Hepatocyte (in vitro differentiated cells): ENCODE data around the gene TACC3. TPM values are rescaled to one million over a fixed set of nuclear protein-coding genes. Genes with fewer than 3 reads are reported as not detected.

ENCODE experiments used
- DNase-seq: peaks from one replicate; pipeline ENCODE4 v3.0.0-alpha.2; 2016; ENCODE audit warnings: low spot score
- H2AFZ ChIP-seq: fragments of 200-600 bp; sonication (generic); 2 replicates; pipeline ENCODE4 v1.6.0; 2016; ENCODE audit warnings: antibody characterized with exemption, mild to moderate bottlenecking
- H3K27ac ChIP-seq: fragments of 200-600 bp; sonication (generic); 2 replicates; pipeline ENCODE4 v1.5.1; 2016; ENCODE audit warnings: mild to moderate bottlenecking
- H3K27me3 ChIP-seq: fragments of 200-600 bp; sonication (generic); 2 replicates; pipeline ENCODE4 v1.6.1; 2016
- H3K36me3 ChIP-seq: fragments of 200-600 bp; sonication (generic); replicated peaks from 2 replicates; pipeline ENCODE4 v1.5.1; 2016; ENCODE audit warnings: low read depth; ENCODE audit not compliant: insufficient read depth
- H3K4me1 ChIP-seq: fragments of 200-600 bp; sonication (generic); 2 replicates; pipeline ENCODE4 v1.5.1; 2016; ENCODE audit warnings: mild to moderate bottlenecking, moderate library complexity; ENCODE audit not compliant: insufficient read depth
- H3K4me2 ChIP-seq: fragments of 200-600 bp; sonication (generic); 2 replicates; pipeline ENCODE4 v1.6.0; 2016
- H3K4me3 ChIP-seq: fragments of 200-600 bp; sonication (generic); 2 replicates; pipeline ENCODE4 v1.5.1; 2016; ENCODE audit warnings: mild to moderate bottlenecking
- H3K79me2 ChIP-seq: fragments of 200-600 bp; sonication (generic); 2 replicates; pipeline ENCODE4 v1.6.0; 2017; ENCODE audit warnings: mild to moderate bottlenecking
- H3K9me2 ChIP-seq: fragments of 200-600 bp; sonication (generic); replicated peaks from 2 replicates; pipeline ENCODE4 v1.6.0; 2017; ENCODE audit warnings: mild to moderate bottlenecking; ENCODE audit not compliant: insufficient read depth
- H3K9me3 ChIP-seq: fragments of 200-600 bp; sonication (generic); 2 replicates; pipeline ENCODE4 v1.5.1; 2016; ENCODE audit warnings: low read depth, mild to moderate bottlenecking
- H4K20me1 ChIP-seq: fragments of 200-600 bp; sonication (generic); 2 replicates; pipeline ENCODE4 v1.6.0; 2016; ENCODE audit warnings: mild to moderate bottlenecking; ENCODE audit not compliant: insufficient read depth, poor library complexity, severe bottlenecking
- CTCF ChIP-seq: fragments of 200-600 bp; sonication (generic); IDR thresholded peaks from 2 replicates; pipeline ENCODE4 v1.5.1; 2016; ENCODE audit warnings: antibody characterized with exemption, mild to moderate bottlenecking; ENCODE audit not compliant: poor library complexity
- EZH2 ChIP-seq: fragments of 200-600 bp; sonication (generic); IDR thresholded peaks from 2 replicates; pipeline ENCODE4 v1.6.1; 2016; ENCODE audit warnings: antibody characterized with exemption, mild to moderate bottlenecking, borderline replicate concordance
- EZH2phosphoT487 ChIP-seq: fragments of 200-600 bp; sonication (generic); IDR thresholded peaks from one replicate; pipeline ENCODE4 v1.6.1; 2018; ENCODE audit warnings: antibody characterized with exemption, mild to moderate bottlenecking, low read depth, moderate library complexity; ENCODE audit not compliant: unreplicated experiment, severe bottlenecking
- WGBS: methylation state at CpG from one replicate; pipeline ENCODE4 v1.1.6; 2016; ENCODE audit warnings: low lambda C conversion rate; ENCODE audit errors: missing lambda C conversion rate; 5-methylcytosine and 5-hydroxymethylcytosine counted together
- polyA plus RNA-seq: library from polyadenylated mRNA; unstranded; fragments of >200 nt; fragmentation: Nextera tagmentation; extraction: Ambion mirVana; gene quantifications from 2 replicates; pipeline ENCODE4 v1.2.1, GENCODE V29; 2016
- total RNA-seq: library from RNA; depleted of rRNA; stranded (reverse); fragments of >200 nt; gene quantifications from 2 replicates; pipeline ENCODE4 v1.2.3, GENCODE V29; 2014

Gene TACC3
- total RNA-seq (9.3 and 10.5 TPM in 2 replicates), polyA plus RNA-seq (14.8 and 16.7 TPM in 2 replicates)

GRCh38 chr4:1721003-1721665, at the start of gene TACC3, which contains the start of gene TMEM129:
TSS of gene TACC3 (plus strand) at chr4:1721521. CDS start at chr4:1723422, 1,901 bp downstream.
TSS of gene TMEM129 (minus strand) at chr4:1721323. CDS start at chr4:1720837, 486 bp downstream.
- peaks cover 14% of the 10 kb centered on the region for H3K4me1 ChIP-seq
- H2AFZ ChIP-seq: peak within 1 kb of the TSS; percentile 88
- WGBS: under 1% methylated on average over 17 of the region's 83 CpGs

DNA sequence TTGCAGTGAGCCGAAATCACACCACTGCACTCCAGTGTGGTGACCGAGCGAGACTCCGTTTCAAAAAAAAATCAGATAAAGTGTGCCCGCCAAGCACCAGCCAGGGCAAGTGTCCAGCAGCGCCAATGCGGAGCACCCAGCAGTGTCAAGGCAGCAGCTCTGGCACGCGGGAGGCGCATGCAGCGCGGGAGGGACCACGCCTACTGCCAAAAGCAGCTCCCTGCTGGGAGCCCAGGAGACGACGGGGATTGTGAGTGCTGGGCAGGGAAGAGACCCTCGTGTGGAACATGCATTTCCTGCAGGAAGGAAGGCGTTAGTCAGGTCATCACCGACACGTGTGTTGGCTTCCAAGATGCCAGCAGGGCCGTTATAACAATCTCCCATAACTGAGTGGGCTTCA, 47.6 kb upstream of the TACC3 start:
- Histone ChIP-seq H3K27ac (no peak overlapping the region), H3K4me2 (no peak overlapping the region), H2AFZ (no peak overlapping the region), H3K79me2 (no peaks in the 10 kb centered on the region), H3K9me2 (no peaks in the 10 kb centered on the region), H3K4me1 (no peaks in the 10 kb centered on the region), H3K9me3 (no peaks in the 10 kb centered on the region), H3K4me3 (no peak overlapping the region), H3K36me3 (no peaks in the 10 kb centered on the region), H4K20me1 (no peaks in the 10 kb centered on the region), H3K27me3 (no peaks in the 10 kb centered on the region)
- no peak for DNase-seq
- TF ChIP-seq EZH2 (no peak), CTCF (no peak), EZH2phosphoT487 (no peak)
- WGBS: 90% methylated on average over 20 of the region's 20 CpGs

More at GRCh38 chr4:1721003-1721665, at the start of gene TACC3, which contains the start of gene TMEM129:
- Histone ChIP-seq H3K4me2 (peak within 1 kb of the TSS; percentile 97), H3K79me2 (peaks cover 60% of the 10 kb centered on the region), H3K4me3 (peak within 1 kb of the TSS; percentile 91), H3K9me3 (no peaks in the 10 kb centered on the region), H3K27me3 (no peaks in the 10 kb centered on the region), H4K20me1 (no peaks in the 10 kb centered on the region), H3K36me3 (no peaks in the 10 kb centered on the region), H3K27ac (peak within 1 kb of the TSS; percentile 90), H3K9me2 (no peaks in the 10 kb centered on the region)
- DNase-seq: peak; percentile 97
- TF ChIP-seq EZH2: no peak
- TF ChIP-seq EZH2phosphoT487: no peak
- no peak for TF ChIP-seq CTCF

DNA sequence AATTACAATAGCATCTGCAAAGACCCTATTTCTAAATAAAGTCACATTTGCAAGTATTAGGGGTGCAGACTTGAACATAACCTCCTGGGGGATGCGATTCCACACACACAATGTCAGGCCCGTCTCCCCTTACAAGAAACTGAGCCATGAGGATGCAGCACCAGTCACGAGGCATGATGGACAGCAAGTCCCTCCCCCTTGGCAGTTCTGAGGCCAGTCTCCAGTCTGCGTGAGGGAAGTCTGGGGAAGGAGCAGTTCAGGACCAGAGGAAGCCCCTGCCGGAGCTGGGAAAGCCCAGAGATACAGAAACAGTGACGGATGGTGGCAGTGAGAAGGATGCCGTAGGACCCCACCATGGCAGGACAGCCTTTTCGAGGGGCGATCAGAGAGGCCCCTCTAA, 46.6 kb upstream of the TACC3 start:
- H3K4me1 ChIP-seq: no peaks in the 10 kb centered on the region
- H3K4me3 ChIP-seq: no peak overlapping the region
- no peaks in the 10 kb centered on the region for H3K36me3 ChIP-seq
- no peak overlapping the region for H3K27ac ChIP-seq
- no peaks in the 10 kb centered on the region for H3K27me3 ChIP-seq
- H4K20me1 ChIP-seq: no peaks in the 10 kb centered on the region
- no peak for DNase-seq
- no peaks in the 10 kb centered on the region for H3K79me2 ChIP-seq
- no peaks in the 10 kb centered on the region for H3K9me2 ChIP-seq
- TF ChIP-seq CTCF: no peak
- TF ChIP-seq EZH2: no peak
- TF ChIP-seq EZH2phosphoT487: no peak
- no peak overlapping the region for H2AFZ ChIP-seq
- 70% methylated on average over 9 of the region's 9 CpGs for WGBS
- H3K4me2 ChIP-seq: no peak overlapping the region
- no peaks in the 10 kb centered on the region for H3K9me3 ChIP-seq
